RPMI8226 (cell line): ENCODE measurements around the gene ZNF607.
"Not testable (repeated sequence)": the region's sequence is repeated elsewhere in the genome, so short reads cannot be mapped to it uniquely, and the experiment has no call there.

Experiments used
- DNase-seq: peaks from one replicate; pipeline ENCODE4 v3.0.0-alpha.2; 2015

Gene ZNF607

DNA sequence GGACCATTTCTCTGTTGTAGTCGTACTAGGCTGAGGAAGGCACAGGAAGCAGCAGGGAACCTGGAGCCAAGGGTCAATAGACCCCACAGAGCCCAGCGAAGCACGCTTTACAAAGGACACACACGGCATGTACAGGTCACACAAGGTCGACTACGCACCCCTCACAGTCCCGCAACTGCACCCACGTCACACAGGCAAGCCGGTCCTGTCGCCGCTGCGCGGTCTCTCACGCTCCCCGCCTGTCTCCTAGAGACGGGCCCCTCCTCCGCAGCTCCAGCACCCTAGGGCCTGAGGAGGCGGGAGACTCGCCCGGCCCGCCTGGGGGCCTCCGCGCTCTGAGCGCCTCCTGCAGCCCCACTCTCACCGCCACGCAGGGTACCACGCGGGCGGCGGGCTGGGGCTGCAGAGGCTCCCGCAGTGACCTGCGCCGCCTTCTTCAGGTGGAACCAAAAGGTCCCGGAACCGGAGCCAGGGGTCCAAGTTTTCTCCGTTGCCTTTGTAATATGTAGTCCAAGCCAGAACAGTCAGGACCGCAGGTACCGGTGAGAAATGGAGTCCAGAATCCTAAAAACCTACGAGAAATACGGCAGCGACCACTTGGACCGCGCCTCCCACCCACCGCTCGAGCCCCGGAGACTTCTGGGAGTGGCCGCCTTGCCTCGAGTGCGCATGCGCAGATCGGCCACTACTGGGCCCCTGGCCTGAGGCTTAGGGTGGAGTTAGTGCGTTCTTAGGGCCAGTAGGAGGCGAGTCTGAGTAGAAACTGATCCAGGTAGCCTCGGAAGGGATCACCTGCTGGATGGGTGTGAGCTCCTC, at the start of gene ZNF607:
TSS of gene ZNF607 (minus strand) at position 651 of the 816 bp plus-strand sequence. CDS start 8,143 bp downstream, outside the sequence.
- peak; percentile 92 for DNase-seq

DNA sequence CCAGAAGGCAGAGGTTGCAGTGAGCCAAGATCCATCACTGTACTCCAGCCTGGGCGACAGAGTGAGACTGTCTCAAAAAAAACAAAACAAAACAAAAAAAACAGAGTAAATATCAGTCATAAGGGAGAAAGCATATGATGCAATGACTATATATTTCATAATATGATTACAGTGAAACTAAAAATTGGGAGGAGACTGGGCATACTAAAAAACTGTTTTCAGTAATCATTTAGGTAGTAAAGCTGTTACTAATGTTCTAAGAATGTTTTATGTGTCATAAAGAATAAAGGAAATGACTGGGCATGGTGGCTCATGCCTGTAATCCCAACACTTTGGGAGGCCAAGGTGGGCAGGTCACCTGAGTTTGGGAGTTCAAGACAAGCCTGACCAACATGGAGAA, 43.9 kb upstream of the ZNF607 start:
- DNase-seq = no peak

DNA sequence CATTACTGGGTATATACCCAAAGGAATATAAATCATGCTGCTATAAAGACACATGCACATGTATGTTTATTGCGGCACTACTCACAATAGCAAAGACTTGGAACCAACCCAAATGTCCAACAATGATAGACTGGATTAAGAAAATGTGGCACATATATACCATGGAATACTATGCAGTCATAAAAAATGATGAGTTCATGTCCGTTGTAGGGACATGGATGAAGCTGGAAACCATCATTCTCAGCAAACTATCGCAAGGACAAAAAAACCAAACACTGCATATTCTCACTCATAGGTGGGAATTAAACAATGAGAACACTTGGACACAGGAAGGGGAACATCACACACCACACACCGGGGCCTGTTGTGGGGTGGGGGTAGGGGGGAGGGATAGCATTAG, 38.1 kb upstream of the ZNF607 start:
- DNase-seq = not testable (repeated sequence)

DNA sequence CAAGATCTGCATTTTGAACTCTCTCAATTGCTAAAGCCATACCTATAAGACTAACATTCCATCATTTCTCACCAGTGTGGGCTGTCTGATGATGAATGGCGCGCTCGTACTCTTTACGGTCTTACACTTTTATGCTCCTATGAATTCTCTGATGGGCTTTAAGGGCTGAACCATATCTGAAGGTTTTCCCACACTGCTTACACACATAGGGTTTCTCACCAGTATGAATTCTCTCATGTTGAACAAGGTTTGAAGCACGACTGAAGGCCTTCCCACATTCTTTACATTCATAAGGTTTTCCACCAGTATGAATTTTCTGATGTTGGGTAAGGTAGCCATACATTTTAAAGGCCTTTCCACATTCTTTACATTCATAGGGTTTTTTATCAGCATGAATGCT, 18.8 kb upstream of the ZNF607 start:
- DNase-seq = no peak

DNA sequence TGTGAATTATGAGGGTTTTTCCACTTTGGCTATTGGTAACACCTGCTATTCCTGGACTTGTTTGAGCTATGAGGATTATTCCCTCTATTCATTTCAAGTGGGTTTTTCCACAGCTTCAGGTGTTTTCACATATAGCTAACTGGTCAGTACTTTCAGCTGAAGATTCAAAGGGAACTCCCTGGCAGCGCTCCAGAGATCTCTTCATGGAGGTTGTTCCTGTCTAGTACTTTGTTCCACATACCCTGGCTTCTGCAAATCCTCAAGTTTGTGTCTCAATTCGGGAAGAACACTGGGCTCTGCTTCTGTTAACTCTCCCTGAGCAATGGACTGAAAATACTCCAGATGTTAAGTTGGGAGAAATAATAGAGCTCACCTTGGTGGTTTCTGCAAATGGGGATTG, 5.6 kb upstream of the ZNF607 start:
- no peak for DNase-seq

DNA sequence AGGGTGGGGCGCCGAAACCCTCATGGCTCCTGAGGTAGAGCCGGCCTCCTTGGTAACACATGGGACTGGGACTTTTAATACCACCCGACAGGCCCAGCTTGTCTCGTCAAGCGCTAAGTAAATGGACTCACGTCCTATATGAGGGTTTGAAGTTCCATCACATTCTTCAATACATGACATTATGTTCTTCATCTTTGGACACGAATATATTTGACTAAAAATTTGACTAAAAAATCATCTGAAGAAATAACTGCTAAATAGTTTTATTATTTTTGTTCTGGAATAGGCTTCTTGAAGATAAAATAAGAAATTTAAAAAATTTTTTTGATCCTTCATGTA, 335 bp upstream of the ZNF607 start:
- DNase-seq = no peak

DNA sequence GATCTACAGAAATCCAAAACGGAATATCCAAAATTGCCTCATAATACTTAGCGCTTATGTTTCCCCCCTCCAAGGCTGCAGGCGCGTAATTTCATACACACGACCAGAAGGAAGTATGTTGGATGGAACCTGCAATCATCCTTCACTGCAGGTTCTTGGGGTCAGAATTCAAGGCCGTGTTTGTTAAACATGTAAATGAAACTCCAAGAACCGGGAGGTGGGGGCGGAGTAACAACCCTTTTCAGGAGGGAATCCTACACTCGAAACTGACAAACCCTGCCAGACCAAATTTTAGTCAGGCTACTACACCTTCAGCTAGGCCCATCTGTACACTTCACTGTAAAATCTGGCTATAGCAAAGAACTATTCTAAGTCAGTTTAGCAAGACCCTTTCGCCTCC, 1.3 kb downstream of the ZNF607 start:
- no peak for DNase-seq

DNA sequence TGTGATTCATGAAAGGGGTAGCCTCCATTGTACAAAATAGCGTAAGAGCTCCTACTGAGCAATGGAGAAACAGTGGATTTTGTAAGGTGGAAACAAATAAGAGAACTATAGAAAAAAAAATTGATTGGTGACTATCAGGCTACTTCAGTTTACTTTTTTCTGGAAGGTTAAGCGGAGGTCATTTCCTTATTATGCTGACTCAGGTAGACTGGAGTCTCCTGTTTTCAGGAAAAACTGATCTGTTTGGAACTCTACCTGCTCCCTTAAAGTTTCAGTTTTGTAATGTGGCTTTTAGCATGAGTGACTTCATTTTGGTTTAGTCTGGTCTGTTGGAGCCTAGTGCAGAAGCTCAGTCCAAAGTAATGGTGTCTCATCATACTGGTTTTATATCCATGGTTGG, 3.4 kb downstream of the ZNF607 start:
- no peak for DNase-seq

DNA sequence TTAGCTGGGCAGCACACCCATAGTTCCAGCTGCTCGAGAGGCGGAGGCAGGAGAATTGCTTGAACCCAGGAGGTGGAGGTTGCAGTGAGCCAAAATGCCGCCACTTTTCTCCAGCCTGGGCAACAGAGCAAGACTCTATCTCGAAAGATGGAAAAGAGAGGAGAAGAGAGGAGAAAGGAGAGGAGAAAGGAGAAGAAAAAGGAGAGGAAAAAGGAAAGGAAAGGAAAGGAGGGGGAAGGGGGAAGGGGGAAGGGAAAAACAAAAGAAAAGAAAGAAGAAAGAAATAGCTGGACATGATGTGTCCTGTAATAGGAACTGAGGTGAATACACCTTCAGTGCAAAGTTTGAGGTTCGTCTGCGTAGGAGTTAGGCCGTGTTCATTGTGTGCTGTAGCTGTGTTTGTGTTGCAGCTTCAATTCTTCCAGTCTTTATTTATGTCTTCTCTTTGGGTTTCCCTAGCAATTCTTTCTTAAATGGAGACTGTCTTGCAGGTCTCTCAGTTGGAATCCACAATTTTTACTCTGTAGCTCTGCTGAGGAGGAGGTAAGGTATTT, 13.4 kb downstream of the ZNF607 start:
- no peak for DNase-seq

DNA sequence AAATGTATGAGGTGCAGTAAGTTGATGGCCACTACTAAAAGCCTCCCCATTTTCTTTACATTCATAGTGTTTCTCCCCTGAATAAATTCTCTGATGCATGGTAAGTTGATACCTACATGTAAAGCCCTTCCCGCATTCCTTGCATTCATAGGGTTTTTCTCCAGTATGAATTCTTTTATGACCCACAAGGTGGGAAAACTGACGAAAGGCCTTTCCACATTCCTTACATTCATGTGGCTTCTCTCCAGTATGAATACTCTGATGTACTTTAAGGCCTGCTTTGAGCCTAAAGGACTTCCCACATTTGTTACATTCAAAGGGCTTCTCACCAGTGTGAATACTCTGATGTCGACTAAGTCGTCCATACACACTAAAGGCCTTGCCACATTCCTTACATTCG, 20.5 kb downstream of the ZNF607 start:
- DNase-seq = no peak

DNA sequence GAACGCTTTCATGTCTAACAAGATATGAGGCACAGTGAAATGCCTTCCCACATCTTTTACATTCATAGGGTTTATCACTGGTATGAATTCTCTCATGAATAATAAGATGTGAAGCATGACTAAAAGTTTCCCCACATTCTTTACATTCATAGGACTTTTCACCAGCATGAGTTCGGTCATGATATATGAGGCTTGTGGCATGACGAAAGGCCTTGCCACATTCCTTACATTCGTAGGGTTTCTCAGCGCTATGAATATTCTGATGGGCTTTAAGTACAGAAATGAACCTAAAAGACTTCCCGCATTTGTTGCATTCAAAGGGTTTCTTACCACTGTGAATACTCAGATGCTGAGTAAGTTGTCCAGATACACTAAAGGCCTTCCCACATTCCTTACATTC, 21.3 kb downstream of the ZNF607 start:
- DNase-seq = no peak

DNA sequence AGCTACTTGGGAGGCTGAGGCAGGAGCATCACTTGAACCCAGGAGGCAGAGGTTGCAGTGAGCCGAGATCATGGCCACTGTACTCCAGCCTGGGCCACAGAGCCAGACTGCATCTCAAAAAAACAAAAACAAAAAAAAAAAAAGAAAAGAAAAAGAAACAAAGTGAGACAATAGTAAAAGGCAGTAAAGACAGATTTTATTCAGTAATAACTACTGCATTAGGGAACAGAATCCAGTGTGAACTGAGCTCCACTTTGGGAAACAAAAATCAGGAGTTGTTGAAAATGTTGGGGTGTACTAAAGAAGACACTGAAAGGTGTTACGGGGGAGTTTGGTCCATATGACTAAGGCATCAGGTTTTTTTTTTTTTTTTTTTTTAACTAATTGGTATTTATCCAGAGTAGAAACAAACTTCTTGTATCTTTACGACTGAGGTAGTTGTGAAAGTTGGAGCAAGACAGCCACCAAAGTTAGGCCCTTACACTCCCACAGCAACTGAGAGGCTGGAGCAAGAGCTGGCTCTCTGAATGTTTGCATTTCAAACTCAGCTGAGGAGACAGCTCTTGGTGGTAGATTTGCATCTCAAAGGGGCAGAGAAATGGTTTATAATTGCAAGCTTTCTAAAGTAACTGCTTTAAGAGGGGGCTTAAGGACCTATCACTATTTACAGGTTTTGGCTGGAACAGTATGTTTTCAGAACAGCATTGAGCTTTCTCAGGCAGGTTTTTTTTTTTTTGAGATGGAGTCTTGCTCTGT, 24.2 kb downstream of the ZNF607 start:
- DNase-seq = no peak

DNA sequence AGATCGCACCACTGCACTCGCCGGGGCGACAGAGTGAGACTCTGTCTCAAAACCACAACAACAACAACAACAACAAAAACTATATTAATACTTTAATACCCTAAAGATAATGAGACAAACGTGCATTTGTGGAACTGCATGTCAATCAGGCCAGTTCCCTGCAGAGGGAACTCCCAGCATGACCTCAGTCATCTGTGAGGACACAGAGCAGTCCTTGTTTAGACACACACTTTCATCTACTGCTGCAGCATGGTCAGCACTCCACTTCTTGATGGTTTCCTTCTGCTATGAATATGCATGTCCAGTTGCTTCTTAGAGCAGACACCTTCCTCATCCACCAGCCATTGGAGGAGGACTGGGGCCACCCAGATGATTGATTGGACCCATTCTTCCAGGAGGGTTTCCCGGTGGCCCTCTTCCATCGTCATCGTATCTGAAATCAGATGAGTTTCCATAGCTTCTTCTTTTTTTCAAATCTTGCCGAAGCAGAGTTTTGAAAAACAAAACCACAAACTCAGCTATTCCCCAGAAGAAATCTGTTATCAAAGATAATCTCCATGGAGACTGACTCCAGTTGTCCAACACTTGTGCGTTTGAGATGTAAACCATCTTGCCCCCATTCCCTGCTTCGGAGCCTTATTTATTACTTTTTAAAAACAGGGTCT, 26.5 kb downstream of the ZNF607 start:
- DNase-seq = no peak

DNA sequence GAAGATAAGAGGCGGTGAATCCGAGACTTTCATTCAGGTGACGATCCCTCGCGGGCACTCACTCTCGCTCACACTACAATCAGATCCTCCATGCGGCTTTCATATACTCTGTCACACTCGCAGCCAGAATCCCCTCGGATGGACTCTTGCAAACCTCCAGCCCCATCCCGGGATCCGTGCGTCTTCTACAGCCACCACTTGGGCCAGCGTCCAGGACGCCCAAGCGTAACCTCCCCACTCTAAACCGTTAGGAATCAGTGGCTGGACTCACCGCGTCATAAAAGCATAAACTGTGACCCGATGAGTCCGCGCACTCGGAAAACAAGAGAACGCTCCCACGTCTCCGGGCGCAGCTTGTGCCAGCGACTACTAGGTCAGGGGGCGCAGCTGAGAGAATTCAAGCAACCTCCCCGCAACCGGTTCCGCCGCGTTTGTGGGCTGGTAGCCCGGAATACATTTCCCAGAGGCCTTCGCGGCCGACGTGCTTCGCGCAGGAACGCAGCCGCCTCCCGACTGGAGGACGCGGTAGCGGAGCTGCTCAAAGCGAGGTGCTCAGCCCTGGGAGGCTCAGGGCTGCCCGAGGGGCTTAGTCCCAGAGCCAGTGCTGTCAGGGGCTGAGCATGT, 27.6 kb downstream of the ZNF607 start:
- DNase-seq = peak; percentile 80

DNA sequence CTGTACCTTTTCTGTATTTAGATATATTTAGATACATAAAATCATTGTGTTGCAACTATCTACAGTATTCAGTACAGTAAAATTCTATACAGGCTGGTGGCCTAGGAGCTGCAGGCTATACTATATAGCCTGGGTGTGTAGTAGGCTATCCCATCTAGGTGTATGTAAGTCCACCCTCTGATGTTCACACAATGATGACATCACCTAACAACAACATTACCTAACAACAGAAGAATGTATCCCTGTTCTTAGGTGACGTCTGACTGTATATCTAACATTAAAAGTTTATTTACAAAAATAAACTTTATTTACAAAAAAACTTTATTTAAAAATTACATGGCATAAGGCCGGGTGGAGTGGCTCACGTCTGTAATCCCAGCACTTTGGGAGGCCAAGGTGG, 36.0 kb downstream of the ZNF607 start:
- DNase-seq = no peak

DNA sequence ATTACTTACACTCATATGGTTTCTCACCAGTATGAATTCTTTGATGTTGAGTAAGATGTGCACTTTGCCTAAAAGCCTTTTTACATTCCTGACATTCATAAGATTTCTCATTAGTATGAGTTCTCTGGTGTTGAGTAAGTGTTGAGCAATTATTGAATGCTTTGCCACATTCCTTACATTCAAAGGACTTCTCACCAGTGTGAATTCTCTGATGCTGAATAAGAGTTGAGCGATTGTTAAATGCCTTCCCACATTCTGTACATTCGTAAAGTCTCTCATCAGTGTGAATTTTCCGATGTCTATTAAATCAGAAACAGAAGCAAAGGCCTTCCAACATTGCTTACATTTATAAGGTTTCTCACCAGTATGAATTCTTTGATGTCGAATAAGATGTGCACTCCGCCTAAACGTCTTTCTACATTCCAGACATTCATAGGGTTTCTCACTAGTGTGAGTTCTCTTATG, 50.1 kb downstream of the ZNF607 start:
- no peak for DNase-seq

DNA sequence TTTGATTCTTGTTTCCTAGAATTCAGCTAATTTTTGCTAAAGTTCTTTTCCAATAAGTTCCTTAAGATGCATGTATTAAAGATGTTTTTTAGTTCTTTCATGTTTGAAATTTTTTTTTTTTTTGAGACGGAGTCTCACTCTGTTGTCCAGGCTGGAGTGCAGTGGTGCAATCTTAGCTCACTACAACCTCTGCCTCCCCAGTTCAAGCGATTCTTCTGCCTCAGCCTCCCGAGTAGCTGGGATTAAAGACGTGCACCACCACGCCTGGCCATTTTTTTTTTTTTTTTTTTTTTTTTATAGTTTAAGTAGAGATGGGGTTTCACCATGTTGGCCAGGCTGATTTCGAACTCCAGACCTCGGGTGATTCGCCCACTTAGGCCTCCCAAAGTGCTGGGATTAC, 62.4 kb downstream of the ZNF607 start:
- not testable (repeated sequence) for DNase-seq

DNA sequence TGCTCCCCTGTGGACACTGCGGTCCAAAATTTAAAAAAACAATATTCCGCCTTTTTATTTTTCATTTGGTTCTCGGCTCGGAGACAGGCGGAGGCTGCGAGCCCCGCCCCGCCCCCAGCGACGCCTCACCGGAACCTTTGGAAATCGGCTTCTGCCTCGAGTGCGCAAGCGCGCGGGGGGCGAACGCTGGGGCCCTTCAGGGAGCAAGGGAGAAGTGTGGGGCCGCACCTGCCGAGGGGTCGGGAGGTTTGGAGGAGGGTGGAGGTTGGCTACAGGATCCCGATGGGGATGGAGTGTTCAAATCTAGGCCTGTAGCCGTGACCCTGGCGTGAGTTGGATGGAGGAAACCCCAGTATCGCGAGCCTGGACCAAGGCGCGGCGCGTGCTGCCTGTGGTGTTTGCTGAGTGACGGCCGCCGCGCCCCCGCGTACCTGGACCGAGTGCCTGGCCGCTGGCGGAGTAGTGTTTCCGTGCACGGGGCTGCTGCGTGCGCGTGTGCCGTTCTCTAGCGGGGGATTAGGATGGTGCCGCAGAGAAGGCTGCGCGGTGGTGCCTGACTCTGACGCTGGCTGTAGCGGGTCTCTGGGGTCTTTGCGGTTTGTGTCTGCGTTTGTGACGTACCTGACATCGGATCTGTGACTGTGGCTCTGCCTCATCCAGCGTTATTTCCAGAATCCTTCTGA, 63.7 kb downstream of the ZNF607 start:
- no peak for DNase-seq

DNA sequence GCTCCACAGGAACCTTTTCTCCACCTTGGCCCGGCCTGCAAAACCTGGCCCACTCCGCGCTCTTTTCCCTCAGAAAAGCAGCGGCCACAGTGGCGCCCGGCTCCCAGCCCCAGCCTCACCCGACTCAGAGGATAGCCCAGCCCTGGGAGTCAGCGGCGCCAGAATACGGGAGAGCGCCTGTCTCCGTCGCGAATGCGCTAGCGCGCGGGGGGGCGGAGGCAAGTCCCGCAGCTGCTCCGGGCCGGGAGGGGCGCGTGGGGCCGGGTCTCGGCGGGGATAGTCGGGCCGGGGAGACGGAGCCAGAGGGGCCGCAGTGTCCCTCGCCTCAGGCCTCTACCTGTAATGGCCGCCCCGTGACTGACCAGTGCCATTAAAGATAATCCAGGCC, 64.3 kb downstream of the ZNF607 start, which contains the start of gene ZFP30:
TSS of gene ZFP30 (minus strand) at position 165 of the 388 bp plus-strand sequence. CDS start 7,643 bp downstream, outside the sequence.
- no peak for DNase-seq

DNA sequence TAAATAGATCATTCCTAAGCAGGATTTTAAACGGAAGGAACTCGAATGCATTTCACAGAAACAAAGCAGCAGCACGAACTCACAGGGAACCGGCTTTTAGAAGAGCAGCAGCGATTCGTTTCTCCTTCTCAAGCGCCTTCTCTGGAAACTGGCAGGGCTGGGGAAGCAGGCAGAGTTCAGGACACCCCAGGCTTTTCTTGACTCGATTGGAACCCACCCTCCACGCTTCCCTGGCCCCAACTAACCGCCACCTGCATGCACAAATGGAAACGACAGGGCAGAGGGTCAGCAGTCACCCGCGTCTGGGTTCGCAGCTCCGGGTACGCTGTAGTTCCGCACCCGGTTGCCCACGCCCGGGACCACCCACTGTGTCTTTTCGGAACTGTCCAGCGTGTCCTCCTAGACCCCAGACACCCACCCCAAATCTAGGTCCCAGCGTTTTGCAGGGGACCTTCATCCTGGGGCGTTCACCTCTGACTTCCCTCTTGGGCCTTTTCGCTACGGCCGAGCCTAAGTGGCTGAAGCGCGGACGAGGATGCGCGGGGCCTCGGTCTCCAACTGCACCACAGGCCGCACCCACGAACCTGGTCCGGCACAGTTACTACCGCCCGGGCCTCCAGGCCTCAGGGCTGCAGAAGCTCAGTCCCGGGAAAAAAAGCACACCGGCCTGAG, 64.8 kb downstream of the ZNF607 start:
- DNase-seq = no peak

DNA sequence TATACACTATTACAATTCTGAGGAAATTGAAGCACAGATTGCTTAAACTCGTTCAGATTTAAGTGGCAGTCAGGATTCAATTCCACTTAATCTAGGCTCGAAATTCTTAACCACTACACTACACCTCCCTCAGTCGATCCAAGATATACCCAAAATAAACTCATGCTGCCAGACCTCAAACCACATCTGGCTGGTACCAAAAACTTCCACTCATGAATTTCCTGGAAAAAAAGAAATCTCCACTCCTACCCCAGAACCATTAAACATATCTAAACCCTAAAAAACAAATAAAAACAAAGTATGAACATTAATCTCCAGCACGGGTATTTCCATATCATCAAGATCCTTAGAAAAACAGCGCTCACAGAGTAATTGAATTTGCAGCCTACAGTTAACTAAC, 65.4 kb downstream of the ZNF607 start:
- no peak for DNase-seq
